Stimulated activated CD4-positive, alpha-beta T cell treated with anti-CD3 and anti-CD28 coated beads, Interleukin-4, amount 100 ng/mL, for 24 hours (primary cell): ENCODE results near the gene LRRC3C.
"Not testable (repeated sequence)": the region's sequence is repeated elsewhere in the genome, so short reads cannot be mapped to it uniquely, and the experiment has no call there.

Experiments used
- DNase-seq: peaks from one replicate; pipeline ENCODE4 v3.0.0-alpha.2; 2020

LRRC3C gene

DNA sequence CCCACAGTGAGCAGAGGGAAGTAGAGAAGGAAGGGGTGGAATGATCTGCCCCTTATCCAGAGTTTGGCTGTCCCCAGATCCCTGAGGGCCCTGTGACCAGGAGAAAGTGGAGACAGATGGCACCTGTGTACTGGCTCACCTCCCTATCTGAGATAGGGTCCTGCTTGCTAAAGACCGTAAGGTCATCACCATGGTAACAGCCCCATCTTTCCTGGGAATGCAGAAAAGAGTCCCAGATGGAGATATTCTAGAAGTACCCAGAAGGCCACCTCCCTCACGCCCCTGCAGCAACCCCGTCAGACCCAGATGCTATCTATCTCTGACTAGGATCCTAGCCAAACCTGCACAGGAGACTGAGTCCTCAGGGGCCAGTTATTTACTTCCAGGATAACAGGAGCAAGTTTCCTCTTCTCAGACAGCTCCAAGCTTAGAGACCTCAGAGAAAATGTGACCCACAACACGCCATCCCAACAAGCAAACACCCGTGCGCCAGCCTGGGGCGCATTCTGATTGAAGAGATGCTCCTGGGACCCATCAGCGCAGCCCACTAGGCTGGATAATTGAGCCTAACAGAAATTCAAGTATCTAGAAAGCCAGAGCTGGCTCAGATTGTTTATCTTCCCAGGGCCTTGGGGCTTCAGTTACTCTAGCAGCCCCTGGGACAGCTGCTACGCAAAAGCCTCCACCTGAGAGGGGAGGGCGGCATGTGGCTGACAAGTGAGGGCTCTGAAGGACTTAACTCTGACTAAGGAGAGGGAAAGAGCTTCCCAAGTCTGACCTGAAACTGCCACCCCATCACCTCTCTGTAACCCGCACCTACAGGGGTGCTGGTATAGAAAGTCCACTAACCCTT is 2.0 kb upstream of the LRRC3C start:
- DNase-seq: no peak

DNA sequence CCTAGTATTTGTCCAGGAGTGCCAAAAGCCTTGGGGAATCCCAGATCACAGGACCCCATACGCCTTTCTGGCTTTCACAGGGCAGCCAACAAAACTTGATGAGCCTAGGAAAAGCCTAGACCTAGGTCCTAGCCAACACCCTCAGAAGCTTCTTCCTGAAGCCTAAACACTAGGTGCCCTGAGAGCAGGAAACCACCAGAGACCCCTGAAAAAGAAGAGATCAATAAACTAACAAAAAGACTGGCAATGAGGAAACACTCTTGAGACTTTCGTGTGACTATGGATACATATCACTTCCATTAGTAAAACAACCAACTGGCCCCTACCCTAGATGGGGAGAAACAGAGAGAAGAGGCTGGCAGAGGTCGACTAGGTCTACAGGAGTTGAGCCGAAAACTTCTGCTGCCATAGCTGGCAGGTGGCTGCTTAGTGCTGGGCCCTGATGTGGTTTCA is 1.4 kb upstream of the LRRC3C start:
- no peak for DNase-seq

DNA sequence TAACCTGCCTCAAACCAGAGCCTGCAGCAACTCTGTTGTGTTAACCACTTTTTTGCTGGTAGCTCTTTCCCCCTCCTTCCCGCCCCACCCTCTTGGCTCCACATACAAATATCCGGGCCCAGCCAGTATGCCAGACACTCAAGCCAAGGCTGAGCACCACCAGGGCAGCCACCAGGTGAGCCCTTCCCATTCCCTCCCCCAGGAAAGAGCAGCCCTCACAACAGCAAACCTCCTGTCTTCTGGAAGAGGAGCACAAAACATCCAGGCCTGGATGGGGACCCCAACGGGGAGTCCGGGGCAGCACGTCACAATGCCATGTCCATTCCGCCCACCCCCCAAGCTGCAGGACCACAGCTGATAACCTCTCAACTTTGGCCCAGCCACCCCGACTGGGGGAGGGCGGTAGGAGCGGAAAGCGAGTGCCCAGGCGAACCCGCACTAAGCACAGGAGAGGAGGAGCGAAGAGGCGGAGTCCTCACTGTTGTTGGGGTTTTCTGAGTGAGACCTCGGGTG is 888 bp upstream of the LRRC3C start:
- DNase-seq: peak; percentile 58

DNA sequence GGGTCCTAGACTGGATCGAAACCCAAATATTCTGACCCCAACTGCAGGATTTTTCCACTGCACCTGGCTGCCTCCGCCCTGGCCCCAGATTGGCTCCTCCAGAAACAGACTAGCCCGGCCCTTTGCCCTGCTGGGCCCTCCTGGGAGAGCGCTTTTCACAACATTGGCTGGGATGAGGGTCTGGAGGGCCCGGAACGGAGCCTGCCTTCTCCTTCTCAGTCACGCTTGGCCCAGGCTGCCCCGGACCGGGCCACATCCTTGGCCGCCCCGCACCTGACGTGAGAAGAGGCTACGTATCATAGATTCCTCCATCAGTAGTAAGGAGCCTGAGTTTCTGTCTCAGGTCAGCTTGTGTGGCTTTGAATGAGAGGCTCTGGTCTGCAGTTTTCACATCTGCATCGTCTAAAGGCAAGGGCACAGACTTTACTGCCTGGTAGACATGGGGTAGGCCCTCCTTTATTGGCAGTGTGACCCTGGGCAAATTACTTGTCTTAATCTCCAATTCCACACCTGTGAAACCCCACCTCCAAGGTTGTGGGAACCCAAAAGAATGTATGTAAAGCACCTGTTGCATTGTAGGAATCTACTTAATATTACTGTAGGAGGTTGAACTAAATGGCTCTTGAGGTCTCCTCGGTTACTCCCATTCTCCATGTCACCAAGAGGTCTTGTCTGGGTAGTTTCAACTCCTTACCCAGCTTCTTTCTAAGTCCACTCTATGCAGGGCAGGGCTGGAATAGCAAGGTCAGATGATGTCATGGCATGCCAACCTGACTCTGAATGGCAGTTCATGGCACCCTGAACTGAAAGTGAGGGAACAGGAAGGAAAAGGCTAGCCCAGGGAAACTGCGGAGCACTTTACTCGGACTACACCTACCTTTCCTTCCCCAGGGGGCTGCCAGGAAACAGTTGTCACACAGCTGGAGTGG is 661 bp downstream of the LRRC3C start:
- DNase-seq: no peak

DNA sequence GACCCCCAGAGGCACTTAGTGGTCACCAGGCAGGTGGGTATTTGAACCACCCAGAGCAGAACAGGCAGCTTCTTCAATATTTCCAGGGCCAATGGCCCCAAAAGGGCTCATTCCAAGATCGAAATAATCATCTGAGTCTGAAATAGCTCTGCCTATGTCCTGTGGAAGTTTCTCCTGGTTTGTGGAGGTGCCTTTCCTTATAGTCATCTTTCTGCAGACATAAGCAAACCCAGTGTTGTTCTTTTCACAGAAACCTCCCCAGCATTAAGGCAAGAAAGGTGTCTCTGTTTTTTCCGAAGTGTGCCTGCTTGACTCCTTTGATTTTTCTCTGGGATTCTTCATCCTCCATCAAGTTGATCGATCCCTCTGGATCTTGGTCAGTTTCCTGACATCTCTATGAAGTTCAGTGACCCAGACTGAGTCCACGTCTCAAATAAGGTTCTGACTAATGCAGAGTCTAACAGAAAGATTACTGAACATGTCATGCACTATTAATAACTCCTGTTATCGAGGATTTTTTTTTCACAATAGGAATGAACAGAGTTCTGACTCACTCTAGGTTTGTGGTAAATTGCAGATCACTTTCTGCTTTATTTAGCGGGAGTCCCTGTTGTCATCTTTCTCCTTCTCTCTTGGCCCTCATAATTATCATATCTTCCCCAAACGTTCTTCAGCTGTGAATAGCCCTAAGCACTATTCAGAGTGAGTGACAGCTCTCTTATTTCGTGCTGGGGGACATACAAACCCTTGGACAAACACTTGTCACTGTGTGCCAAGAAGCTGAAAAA is 1.5 kb downstream of the LRRC3C start:
- DNase-seq: no peak

DNA sequence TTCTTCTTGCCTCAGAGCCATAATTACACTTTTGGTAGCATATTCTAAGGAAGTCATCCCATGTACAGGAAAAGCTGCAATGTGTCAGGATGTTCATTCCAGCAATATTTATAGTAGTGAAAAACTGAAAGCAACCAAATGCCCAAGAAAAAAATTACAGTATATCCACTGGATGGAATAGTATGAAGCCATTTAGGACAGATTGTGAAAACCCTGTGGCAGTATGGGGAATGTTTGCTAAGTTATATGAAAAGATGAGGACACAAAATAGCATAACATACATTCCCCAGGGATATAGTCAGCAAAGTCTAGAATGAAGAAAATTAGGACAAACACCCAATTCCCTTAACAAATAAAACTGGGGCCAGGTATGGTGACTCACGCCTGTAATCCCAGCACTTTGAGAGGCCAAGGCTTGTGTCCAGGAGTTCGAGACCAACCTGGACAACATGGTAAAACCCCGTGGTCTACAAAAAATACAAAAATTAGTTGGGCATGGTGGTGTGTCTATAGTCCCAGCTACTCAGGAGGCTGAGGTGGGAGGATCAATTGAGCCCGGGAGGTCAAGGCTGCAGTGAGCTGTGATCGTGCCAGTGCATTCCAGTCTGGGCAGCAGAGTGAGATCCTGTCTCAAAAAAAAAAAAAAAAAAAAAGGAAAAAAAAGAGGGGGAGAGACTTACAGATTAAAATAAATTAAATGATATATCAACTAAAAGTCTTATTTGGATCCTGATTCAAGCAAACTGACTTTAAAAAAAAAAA is 2.3 kb downstream of the LRRC3C start:
- DNase-seq: no peak

DNA sequence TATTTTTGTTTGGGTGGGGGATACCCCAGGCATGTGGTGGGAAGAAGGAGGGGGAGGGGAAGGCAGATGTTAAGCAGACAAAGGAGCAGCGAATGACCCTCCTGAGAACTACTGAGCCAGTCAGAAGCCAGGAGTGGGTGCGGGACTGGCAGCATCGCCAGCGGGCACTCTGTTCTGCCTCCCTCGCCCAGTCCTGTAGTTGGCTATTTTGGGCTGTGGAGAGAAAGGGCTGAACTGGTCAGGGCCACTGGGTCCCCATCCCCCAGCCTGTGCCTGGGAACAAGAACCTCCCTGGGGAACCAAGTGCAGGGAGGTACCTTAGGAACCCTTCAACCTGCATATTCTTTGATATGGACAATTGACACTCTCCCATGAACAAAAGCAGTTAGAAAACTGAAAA is 6.4 kb downstream of the LRRC3C start:
- DNase-seq: no peak

DNA sequence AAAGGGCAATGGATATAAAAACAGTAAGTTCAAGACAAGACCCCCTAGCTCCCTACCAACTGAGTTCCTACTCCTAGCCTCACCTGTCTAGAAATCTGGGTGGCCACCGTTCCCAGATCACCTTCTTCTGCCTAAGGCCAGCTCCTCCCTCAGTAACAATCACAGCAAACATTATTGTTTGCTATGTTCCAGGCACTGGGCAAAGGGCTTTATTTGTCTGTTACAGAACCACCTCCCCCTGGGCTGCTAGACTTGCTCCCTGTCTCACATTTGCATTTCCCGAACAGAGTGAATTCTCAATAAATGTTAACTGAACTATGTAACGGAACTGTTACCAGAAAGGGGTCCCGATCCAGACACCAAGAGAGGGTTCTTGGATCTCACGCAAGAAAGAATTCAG is 6.8 kb downstream of the LRRC3C start:
- DNase-seq: no peak

DNA sequence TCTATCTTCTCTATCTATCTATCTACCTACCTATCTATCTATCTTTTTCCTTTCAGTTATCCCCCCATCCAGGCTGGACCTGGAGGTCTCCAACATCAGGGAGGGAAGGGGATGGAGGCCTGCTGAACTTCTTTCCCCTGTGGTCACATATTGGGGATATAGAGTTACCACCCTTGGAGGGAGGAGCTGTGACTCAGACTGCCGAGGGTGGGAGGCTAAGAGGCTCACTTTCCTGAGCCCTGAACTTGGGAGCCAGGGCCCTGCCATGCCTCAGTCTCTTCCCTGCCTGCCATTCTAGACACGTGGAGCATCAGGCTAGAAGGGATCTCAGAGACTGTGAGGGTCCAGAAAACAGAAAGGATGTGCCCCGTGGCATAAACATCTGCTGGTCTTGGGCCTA is 8.4 kb downstream of the LRRC3C start:
- no peak for DNase-seq

DNA sequence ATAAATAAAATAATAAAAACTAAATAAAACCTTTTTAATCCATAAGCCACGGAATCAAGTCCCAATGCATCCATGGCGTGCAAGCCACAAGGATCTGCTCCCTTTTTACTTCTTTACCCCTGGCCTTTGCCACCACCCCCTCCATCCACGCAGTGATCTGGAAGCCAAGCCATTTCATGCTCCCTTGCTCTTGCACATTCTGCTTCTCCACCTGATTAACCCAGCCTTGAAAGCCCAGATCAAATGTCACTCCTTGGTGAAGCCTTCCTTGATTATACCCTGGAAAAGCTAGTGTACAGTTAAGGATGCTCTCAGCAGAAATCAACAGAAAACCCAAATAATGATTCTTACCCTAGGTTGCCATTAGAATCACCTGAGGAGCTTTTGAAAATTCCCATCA is 9.9 kb downstream of the LRRC3C start:
- DNase-seq: no peak

DNA sequence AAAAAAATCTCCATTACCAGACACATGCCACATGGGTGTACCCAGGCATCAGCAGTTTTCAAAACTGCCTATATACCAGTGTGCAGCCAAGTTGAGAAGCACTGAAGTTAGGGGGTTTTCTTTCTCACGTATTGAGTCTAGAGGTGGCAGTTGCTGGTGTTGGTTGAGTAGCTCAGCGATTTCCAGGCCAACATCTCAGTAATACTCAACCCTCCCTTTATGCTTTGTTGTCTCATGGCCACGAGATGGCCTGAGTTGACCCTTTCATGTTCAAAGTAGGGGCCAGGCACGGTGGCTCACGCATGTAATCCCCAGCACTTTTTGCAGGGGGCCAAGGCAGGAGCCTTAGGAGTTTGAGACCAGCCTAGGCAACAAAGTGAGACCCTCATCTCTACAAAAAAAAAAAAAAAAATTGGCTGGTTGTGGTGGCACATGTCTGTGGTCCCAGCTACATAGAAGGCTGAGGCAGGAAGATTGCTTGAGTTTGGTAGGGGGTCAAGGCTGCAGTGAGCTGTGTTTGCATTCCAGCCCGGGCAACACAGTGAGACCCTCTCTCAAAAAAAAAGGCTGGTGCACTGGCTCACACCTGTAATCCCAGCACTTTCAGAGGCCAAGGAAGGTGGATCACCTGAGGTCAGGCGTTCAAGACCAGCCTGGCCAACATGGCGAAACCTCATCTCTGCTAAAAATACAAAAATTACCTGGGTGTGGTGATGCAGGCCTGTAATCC is 10.8 kb downstream of the LRRC3C start:
- DNase-seq: no peak

DNA sequence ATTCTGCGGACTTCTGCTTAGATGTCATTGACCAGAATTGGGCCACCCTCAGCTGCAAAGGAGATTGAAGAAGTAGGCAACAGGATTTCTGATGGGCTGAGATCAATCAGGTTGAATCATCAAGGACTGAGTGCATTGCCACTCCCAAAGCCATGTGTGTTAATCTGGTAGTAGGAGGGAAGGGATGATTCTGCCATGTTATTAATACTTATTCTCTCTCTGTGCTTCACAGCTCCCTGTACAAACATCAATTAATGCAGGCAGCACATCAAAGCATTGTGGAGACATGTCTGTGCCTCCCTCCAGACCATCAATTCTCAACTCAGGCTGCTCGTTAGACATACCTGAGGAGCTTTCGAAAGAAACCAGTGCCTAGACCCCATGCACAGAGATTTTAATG is 11.6 kb downstream of the LRRC3C start:
- no peak for DNase-seq

DNA sequence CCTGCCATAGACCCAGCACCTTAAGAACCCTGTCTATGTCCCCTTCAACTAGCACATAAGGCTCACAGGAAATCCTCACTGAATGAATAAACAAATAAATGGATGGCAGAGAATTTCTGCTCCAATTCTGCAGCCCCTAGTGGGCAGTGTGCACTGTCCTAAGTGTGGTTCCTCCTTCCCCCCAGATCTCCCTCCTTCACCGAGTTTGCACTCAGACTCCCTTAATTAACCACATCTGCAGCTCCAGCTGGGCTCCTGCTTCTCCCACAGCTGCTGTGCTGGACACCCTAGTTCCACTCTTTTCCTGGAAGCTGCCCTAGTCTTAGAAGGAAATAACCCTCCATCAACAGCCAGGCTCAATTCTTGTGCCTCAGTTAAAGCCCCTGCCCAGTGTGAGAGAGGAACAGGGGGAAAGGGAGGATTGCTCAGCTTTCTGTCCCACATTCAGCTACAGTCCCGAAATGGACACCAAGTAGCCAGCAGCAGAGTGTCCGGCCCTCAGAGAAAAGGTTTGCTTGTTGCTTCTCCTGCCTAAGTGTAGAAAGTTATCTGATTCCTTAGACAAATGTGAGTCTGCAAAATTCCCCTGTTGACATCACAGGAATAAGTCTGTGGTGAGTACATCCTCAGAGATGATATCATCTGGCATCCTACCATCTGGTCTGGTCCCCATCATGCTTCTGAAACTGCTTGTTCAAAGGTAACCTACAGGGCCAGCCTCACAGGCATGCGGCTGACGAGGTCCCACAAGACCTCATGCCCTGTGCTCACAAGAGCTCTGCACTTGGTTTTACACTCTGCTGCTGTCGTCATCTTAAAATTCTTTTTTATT is 12.3 kb downstream of the LRRC3C start:
- DNase-seq: peak; percentile 46

DNA sequence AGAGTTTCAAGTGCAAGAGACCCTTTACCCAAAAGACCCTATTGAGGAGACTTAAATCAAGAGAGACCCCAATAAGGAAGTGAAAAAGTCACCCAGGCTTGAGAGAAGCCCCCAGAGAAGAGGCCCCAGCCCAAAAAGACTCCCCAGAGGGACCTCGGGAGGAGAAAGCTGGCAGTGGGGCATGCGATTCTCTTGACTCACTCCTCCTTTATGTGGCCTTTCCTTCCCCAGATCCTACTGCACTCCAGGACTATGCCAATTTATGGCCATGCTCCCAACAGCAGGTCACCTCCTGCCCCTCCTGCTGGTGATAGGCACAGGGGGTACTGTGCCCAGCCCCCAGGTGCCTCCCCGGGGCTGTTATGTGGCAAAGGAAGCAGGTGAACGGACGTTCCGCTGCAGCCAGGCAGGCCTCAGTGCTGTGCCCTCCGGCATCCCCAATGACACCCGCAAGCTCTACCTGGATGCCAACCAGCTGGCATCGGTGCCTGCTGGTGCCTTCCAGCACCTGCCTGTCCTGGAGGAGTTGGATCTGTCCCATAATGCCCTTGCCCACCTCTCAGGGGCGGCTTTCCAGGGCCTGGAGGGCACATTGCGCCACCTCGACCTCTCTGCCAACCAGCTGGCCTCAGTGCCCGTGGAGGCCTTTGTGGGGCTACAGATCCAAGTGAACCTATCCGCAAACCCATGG is 16.3 kb downstream of the LRRC3C start:
- no peak for DNase-seq

DNA sequence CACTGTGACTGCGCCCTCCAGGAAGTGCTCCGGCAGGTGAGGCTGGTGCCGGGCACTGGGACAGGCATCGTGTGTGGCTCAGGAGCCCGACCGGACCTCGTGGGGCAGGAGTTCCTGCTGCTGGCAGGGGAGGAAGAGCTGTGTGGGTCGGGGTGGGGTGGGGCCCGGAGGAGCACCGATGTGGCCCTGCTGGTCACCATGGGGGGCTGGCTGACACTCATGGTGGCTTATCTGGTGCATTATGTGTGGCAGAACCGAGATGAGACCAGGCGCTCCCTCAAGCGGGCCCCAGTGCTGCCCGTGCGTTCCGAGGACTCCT is 16.8 kb downstream of the LRRC3C start:
- no peak for DNase-seq

DNA sequence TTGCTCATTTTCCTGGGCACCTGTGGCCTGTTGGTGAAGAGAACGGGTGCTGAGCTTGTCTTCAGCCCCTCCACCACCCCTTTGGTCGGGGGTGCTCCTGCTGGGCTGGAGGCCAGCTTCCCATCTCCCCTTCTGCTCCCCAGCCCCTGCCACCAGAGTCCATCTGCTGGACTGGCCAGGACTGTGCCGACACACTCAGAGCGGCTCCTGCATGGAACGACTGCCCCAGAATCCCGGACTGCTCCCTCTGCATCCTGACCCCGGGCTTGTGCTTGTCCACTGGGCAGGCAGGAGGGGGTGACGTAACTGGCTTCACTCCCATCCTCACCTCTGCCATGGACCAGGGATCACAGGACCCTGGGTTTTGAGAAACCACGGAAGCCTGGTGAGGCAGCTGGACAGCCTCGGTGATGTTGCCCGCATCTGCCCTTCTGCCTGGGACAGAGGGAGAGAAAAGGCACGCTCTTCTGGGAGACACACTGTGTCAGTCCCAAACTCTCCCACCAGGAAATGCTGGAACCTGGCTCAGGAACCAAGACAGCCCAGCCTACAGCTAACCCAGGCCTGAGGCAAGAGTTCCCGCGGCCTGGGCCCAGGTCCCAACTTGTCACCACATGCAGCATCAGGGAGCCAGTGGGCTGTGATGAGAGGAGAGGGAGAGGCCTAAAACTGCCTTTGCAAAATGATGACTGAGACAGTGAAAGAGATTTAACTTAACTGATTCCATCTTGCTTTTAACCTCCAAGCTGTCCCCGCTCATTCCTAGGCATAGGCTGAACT is 19.2 kb downstream of the LRRC3C start:
- no peak for DNase-seq

DNA sequence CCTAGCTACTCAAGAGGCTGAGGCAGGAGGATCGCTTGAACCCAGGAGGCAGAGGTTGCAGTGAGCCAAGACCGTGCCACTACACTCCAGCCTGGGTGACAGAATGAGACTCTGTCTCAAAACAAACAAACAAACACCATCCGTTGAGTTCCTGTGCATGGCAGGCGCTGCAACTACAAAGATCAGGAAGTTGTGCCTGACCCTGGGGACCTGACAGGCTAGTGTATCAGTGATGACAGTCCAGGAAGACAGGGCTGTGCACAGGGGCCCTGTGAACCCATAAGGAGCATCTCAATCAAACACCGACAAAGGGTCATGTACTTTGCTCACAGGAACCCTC is 20.9 kb downstream of the LRRC3C start:
- DNase-seq: not testable (repeated sequence)

DNA sequence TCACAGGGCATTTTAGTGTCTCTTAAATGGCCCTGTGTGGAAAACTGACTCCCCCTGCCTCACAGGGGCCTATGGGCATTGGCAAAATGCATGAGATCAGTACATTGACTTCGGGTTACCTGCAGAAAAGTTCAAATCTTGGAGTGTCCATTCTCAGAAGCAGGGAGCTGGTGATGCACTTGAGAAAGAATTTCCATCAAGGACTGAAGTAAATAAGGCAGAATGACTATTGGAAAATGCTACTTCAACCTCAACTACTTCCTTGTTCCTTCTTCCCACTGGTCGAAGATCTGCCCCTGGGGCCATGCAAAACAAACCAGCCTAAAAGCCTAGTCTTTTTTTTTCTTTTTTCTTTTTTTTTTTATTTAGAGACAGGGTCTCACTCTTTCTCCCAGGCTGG is 21.5 kb downstream of the LRRC3C start:
- DNase-seq: no peak

DNA sequence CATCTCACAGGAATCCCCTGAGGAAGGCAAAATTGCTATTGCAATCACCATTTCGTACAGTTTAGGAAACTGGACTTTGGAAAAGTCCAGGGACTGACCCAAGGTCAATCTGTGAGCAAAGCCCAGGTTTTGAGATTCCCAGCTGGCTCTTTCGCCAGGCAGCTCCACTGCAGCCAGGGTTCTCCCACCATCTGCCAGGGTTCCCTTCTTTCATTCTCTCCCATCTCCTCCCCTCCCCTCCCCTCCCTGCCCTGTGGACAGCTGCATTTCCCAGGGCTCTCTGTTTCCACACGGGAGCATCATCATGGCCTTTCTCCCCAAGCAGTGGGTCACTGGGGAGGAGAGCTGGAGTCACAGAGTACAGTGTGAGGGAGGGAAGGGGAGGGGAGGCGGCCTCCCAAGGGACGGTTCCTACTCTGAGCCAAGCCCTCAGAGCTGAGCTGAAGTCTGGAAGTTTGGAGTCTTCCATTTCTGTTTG is 23.4 kb downstream of the LRRC3C start:
- DNase-seq: no peak
